Breast epithelium (tissue), 3 donors: Measurements from ENCODE around the gene ITGAE.

ENCODE experiments used
- POLR2AphosphoS5 ChIP-seq, 3 donors: sonication (generic); formaldehyde crosslinking; IDR thresholded peaks; one replicate each; pipeline ENCODE4 v1.6.1; 2017; ENCODE audit warnings: antibody characterized with exemption in 3 of 3
- TF ChIP-seq, protein P1 (sequence below), 3 donors: fragments of 450-650 bp; IDR thresholded peaks; one replicate each; pipeline ENCODE4 v1.5.1; 2016 to 2017; ENCODE audit warnings: antibody characterized with exemption in 3 of 3, mild to moderate bottlenecking in 3 of 3, moderate library complexity in 3 of 3

- TF ChIP-seq, protein P1, sequence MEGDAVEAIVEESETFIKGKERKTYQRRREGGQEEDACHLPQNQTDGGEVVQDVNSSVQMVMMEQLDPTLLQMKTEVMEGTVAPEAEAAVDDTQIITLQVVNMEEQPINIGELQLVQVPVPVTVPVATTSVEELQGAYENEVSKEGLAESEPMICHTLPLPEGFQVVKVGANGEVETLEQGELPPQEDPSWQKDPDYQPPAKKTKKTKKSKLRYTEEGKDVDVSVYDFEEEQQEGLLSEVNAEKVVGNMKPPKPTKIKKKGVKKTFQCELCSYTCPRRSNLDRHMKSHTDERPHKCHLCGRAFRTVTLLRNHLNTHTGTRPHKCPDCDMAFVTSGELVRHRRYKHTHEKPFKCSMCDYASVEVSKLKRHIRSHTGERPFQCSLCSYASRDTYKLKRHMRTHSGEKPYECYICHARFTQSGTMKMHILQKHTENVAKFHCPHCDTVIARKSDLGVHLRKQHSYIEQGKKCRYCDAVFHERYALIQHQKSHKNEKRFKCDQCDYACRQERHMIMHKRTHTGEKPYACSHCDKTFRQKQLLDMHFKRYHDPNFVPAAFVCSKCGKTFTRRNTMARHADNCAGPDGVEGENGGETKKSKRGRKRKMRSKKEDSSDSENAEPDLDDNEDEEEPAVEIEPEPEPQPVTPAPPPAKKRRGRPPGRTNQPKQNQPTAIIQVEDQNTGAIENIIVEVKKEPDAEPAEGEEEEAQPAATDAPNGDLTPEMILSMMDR (IDR thresholded peaks at IDR 0.05), result no peak
- TF ChIP-seq POLR2AphosphoS5 (IDR thresholded peaks at IDR 0.05), result no peak
These were observed 85.7 kb downstream of the ITGAE start for GRCh38 chr17:3715296-3715695.
